Activated T-cell treated with anti-CD3 and anti-CD28 coated beads, Interleukin-2, amount 50 U/mL, for 48 hours (primary cell): ENCODE data around the gene ZIC4.

Experiments used
- DNase-seq, 2 experiments: peaks; one replicate each; pipeline ENCODE4 v3.0.0-alpha.2; 2020

Gene ZIC4

DNA sequence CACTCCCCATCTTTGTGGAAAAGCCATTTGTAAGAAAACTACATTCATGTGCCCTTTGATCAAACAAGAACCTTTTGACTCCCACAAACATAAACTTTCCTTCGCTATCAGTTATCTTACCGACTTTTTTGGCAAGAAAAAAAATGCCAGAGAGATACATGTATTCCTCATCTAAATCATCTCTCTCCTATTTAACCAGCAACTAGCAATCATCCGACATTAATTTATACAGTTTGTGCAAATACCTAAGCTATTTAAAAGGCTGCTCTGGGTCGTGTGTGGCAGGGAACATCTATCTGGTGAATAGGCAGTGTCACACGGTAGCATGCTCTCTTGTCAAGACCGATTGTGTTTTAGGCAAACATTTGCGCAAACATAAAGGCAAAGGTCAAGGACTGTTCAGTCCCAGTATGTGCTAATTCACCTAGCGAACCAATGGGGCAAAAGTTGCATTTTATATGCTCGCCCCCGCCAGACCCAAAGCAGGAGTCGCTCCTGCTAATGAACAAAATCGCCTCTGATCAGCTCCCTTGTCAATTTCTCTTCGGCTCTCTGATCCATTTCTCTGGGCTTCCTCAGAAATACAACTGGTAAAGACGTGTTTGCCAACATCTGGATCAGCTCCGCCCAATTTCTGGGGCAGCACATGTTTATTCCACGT, 37.7 kb downstream of the ZIC4 start:
- DNase-seq, result no peak

DNA sequence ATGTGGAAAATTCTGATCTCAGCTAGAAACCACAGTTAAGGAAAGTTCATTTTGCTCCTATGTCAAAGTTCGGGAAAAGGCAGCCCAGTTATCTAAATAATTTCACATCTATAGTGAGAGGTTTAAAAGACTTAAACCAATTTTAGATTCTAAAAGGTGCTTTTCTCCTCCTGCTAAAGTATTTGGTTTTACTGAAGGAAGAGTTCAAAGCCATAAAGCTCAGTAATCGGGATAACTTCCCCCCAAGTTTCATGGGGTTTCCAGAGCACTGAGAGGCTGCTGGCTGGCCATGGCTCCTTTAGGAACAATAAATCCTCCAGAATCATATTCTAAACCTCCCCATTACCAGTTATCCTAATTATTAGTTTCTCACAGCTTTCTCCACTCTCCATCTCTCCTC, 38.2 kb downstream of the ZIC4 start:
- DNase-seq, result no peak

- DNase-seq, result no peak
These were observed 38.7 kb downstream of the ZIC4 start for GRCh38 chr3:147367676-147368075.

DNA sequence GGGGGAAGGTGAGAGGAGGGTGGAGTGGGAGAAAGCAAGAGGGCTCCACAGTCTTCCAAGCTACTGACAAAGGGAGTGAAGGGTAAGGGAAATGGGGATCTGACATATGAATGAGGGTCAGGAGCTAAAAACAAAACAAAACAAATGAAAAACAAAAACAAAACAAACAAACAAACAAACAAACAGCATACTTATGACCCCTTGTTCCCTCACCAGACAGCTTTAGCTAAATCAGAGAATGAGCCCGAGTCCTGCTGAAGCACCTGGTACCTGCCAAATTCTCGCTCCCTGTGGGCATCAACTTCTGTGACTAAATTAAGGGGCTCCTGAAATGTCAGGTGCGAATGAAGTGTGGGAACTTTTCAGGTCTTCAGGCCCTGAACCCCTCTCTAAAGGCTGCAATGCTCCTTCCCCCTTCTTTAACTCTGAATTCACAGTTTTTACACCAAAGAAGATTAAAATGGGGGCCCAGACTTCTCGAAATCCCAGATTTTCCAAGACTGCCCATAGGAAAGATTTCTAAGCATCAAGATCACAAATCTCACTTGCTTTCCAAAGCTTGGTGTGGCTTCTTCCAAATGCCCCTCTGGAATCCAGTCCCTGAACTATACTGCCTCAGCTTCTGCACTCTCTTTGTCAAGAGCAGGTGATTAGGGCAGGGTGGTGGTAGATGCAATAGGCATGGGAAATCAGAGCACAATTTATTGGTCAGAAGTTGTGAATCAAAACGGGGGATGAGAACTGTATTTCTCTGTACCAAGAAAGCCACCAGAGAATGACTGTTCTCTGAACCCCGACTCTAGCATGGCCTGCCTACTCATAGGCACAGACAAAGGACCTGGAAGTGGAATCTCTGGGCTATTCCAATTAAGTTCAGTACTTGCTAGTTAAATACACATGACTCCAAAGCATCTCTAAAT, 40.9 kb downstream of the ZIC4 start:
- DNase-seq, result no peak

- DNase-seq, result no peak
These were observed 41.6 kb downstream of the ZIC4 start for GRCh38 chr3:147364771-147365170.

DNA sequence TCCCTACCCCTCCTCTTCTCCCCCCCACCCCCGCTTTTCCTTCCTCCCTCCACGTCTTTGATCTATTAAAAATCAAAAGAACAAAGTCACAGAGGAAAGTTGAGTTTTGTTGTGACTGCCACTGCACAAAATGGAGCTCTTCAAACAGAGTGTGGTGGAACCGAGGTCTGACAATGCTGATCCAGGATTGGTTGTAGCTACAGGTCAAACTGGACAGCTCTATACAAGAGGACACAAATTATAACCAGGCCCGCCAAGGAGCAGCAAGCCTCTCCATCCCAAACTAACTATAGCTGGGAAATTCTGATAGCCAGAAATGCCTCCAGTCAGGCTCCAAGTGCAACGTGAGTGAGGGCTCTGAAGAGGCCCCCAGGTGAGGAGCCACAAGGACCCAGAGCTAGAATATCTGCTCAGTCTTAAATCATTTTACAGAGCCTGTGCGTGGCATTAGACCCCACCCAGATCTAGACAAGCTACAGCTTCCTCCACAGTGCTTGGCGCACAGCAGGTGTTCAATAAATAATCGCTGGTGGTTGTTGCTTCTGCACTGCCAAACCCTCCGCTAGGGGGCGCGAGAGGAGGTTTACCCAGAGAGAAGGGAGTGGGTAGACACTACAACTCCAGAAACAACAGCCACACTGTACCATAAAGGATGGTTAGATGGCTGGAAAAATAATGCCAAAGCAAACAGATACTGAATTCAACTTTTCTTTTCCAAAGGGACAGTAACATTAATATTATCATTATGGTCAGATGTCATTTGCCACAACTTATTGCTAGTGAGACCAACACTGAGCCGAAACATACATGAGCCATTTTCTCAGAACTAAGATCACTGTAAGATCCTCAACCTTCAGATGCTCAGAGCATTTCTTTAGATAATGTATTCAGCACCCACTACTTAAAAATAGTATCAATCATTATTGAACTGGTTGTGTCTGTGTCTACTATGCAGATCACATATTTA, 44.6 kb downstream of the ZIC4 start:
- DNase-seq, result peak; percentile 65 to 66

- no peak for DNase-seq
These were observed 45.5 kb downstream of the ZIC4 start for GRCh38 chr3:147360646-147361453.

DNA sequence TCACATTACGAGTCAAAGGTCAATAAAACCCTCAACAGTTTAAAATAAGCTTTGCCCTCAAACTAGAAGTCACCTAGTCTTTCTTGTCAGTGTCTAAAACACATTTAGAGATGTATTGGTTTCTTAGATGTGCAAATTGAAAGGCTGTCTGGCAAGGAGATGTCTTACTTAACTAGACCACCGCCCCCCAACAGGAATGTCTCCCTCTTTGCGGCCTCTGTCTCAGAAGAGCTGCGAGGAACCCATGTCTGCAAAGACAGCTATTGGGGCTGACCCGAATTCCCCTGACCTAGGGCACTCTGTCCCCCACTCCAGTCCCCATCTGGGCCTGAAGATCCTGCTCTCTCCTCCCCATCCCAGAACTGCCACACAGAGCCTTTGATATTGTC, 46.3 kb downstream of the ZIC4 start:
- DNase-seq, result no peak

DNA sequence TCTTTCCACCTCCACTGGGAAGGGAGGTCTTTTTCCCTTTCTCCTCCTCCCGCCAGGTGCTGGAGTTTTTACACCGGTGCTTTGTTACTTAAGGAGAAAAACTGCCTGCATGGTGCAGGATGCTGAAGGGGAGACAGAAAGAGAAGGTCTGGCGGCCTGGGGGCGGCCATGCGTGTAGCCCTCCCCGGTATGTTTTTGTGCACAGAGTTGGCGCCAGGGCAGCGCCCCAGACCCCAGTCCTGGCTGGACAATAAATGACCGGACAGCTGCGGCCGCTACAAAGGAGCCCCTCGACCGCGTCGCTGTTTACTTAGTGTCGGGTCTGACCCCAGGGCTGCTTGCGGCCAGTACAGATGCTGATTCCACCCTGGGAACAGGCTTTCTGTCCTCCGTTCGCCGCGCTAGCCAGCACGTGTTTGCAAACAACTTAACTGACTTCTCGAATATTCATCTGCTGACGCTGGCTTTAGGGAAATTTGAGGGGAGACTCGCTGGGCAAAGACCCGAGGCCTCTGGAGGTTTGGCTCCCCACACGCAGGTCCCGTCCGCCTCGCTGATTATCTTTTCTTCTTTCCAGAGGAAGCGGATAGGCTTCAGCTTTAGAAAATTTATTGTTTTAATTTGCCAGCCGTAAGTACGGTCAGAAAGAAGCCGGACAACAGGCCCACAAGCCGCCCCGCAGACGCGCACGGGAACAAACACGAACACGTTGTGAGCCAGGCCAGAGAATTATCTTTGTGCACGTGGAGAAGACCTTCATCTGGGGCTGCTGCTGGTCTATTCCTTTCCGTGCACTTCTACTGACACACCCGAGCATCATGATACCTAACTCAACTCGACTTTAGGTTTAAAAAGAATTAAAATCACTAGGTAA, 46.9 kb downstream of the ZIC4 start:
- no peak for DNase-seq

DNA sequence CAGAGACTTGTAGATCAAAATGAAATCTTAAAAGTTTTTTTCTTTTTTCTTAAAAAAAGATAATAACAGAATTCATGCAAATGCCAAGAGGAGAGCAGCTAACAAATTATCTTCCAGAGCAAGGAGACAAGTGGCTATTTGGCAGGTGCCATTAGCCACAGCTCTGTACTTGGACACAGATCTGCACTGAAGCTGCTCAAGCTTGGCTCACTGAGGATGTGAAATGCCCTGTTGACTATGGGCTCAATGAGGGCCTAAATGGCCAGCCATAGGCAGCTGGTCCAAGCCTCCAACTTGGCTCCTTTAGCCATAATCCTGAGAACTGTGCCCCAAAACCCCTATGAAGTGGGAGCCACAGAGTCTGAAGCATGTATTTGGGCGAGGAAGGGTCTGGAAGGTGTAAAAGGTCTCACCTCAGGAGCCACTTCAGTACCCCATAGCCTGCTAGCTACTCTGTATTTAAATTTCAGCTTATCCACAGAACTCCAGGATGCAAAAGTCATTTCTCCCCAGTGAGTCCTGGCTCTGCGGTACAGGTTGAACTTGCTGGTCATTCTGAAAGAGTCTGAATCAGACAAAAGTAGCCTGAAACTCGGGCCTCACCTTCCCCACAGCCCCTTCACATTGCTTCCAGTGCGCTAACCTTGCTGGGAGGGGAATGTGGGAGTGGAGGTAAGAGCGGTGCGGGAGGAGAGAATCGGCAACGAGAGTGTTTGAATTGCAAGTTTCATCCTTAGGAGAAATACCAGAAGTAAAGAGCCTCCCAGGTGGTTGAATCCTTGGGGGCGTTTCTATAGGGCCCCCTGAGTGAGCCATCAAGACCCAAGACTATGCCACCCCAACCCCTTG, 48.0 kb downstream of the ZIC4 start:
- DNase-seq, result no peak

DNA sequence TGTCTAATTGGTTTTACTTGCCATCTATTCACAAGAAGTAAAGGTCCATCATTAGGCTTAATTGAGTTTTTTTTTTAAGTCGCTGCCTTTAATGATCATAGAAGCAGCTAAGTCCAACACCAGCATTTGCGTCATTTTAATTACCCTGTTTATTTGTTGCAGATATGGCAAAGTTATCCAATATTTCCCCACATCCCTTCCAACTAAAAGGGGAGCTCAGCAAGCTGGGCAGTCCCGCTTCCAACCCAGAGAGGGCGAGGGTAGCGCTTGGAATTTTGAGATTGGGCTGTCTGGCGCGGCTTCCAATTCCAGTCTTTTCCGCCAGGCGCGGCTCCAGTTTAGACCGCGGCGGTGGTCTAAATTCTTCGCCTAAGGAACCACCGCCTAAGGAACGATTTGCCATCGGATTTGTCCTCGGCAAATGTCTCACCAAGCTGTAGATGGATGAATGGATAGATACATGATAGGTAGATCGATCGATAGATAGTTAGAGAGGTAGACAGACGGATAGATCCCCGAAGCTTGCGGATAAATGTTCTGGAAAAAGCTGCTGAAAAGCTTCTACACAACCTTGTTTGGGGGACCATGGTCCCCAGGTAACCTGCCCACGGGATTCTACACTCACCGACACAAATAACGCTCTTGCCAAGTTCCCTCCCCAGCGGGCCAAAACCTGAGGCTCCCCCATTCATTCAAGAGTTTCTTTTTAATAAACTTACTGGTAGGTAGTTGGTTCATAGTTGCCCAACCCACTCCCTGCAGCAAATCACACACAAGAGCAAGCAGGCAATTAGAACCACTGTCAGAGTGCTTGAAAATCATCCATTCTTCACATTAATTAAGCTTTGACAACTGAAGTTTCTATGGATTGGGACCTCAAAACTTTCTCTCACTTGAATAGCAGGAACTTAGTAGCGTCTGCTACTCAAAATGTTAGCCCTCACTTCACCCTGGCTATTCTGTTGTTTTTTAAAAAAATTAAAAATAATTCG, 49.1 kb downstream of the ZIC4 start:
- no peak for DNase-seq

- no peak for DNase-seq
These were observed 50.0 kb downstream of the ZIC4 start for GRCh38 chr3:147356145-147356908.

- no peak for DNase-seq
These were observed 50.6 kb downstream of the ZIC4 start for GRCh38 chr3:147355753-147356090.

GRCh38 chr3:147355084-147355752, 51.1 kb downstream of the ZIC4 start:
- DNase-seq, result no peak

GRCh38 chr3:147354623-147355022, 51.7 kb downstream of the ZIC4 start:
- no peak for DNase-seq

- no peak for DNase-seq
These were observed 55.0 kb downstream of the ZIC4 start for GRCh38 chr3:147351301-147351700.

DNA sequence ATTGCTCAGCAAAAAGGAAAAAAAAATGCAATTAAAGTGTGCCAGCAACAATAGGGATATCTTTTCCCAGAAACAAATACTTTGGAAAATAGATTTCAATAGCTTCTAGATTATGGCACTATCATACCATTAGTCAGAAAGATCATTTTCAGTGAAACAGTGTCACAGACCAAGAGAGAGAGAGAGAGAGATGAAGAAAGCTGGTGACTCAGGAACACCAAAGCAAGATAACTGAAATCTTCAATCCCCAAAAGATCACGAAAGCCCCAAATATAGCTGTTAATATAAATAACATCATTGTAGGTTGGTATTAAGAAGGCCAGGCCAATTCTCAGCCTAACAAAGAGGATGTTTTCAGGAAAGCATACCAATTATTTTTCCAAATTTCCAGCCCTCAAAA, 57.4 kb downstream of the ZIC4 start:
- DNase-seq, result no peak

GRCh38 chr3:147343926-147344325, 62.4 kb downstream of the ZIC4 start:
- no peak for DNase-seq
